PC-9 (cell line): Measurements from ENCODE around the gene PMPCA.

Experiments used
- CTCF ChIP-seq: fragments of 200-600 bp; sonication (generic); conservative IDR thresholded peaks from 2 replicates; pipeline ENCODE4 v1.6.1; 2017; ENCODE audit warnings: mixed run types, antibody characterized with exemption, mild to moderate bottlenecking, moderate library complexity
- EZH2 ChIP-seq: fragments of 200-600 bp; sonication (generic); IDR thresholded peaks from 2 replicates; pipeline ENCODE4 v1.8.0; 2017; ENCODE audit warnings: antibody characterized with exemption, low read depth

- no peak for TF ChIP-seq CTCF
- no peak for TF ChIP-seq EZH2
Measured at GRCh38 chr9:136379401-136379800, 31.1 kb upstream of the PMPCA start.
